Gastrocnemius medialis (tissue), 4 donors: Measurements from ENCODE around the gene YTHDF1. TPM values are rescaled to one million over a fixed set of nuclear protein-coding genes. Genes with fewer than 3 reads are reported as not detected.

ENCODE experiments used
- ATAC-seq, 2 donors: fragments of 150-250 bp; one replicate each; pipeline ENCODE4 v1.9.1; 2016
- DNase-seq, 2 donors: peaks; one replicate each; pipeline ENCODE4 v3.0.0-alpha.2; 2019
- H3K27ac ChIP-seq, 4 donors: fragments of 200-600 bp; sonication (generic); 1 replicate in 1 of 4; 2 replicates in 3 of 4; pipeline ENCODE4 v1.5.1; 2016 to 2018; ENCODE audit warnings: mild to moderate bottlenecking in 2 of 4, moderate library complexity in 1 of 4
- H3K27me3 ChIP-seq, 3 donors: fragments of 200-600 bp; sonication (generic) in 2 of 3; 1 replicate in 1 of 3; 2 replicates in 2 of 3; pipeline versions ENCODE4 v1.5.1 to v1.6.0; 2016 to 2019; ENCODE audit warnings: mild to moderate bottlenecking in 1 of 3, moderate library complexity in 1 of 3
- H3K36me3 ChIP-seq, 2 donors: fragments of 200-600 bp; sonication (generic) in 1 of 2; one replicate each; pipeline ENCODE4 v1.5.1; 2017 to 2018
- H3K4me1 ChIP-seq, 2 donors: fragments of 200-600 bp; sonication (generic) in 1 of 2; one replicate each; pipeline ENCODE4 v1.5.1; 2016 to 2017; ENCODE audit warnings: mild to moderate bottlenecking in 2 of 2
- H3K4me3 ChIP-seq, 4 donors: fragments of 200-600 bp; sonication (generic) in 3 of 4; 1 replicate in 1 of 4; 2 replicates in 3 of 4; pipeline ENCODE4 v1.5.1; 2016 to 2019; ENCODE audit warnings: mild to moderate bottlenecking in 2 of 4
- H3K9me3 ChIP-seq, 3 donors: fragments of 200-600 bp; sonication (generic) in 2 of 3; 1 replicate in 1 of 3; 2 replicates in 2 of 3; pipeline ENCODE4 v1.5.1; 2016 to 2019
- POLR2A ChIP-seq, 2 donors: fragments of 450-650 bp; IDR thresholded peaks; one replicate each; pipeline ENCODE4 v1.6.1; 2017; ENCODE audit warnings: antibody characterized with exemption in 2 of 2, mild to moderate bottlenecking in 2 of 2, moderate library complexity in 2 of 2
- in situ Hi-C, 4 donors: fragments of 200-750 bp; cut with MboI; loops; one replicate each; pipeline versions ENCODE4 v1.15.0 to v1.8.0; 2017; ENCODE audit warnings: low sequenced_read_pairs in 4 of 4
- intact Hi-C: fragments of 100-400 bp; cut with DNase I; formaldehyde crosslinking; loops from one replicate; pipeline ENCODE4 v1.15.1; 2023; ENCODE audit warnings: low total_unique reads
- total RNA-seq, 4 donors: library from RNA; depleted of rRNA; stranded (reverse); fragments of >200 nt; gene quantifications; one replicate each; pipeline versions ENCODE4 v1.1.0 to v1.2.3, GENCODE V29; 2016
- TF ChIP-seq, protein P1 (sequence below), 5 experiments: fragments of 450-650 bp in 3 of 5; fragments of 200-600 bp in 2 of 5; sonication (generic) in 2 of 5; IDR thresholded peaks in 4 of 5; conservative IDR thresholded peaks in 1 of 5; 1 replicate in 4 of 5; 2 replicates in 1 of 5; pipeline ENCODE4 v1.5.1; 2016 to 2019; ENCODE audit warnings: antibody characterized with exemption in 5 of 5, mild to moderate bottlenecking in 3 of 5, moderate library complexity in 3 of 5

YTHDF1 gene
- total RNA-seq, 4 donors from 2014 or later: 37.1 to 45.7 (median 40.4) TPM

DNA sequence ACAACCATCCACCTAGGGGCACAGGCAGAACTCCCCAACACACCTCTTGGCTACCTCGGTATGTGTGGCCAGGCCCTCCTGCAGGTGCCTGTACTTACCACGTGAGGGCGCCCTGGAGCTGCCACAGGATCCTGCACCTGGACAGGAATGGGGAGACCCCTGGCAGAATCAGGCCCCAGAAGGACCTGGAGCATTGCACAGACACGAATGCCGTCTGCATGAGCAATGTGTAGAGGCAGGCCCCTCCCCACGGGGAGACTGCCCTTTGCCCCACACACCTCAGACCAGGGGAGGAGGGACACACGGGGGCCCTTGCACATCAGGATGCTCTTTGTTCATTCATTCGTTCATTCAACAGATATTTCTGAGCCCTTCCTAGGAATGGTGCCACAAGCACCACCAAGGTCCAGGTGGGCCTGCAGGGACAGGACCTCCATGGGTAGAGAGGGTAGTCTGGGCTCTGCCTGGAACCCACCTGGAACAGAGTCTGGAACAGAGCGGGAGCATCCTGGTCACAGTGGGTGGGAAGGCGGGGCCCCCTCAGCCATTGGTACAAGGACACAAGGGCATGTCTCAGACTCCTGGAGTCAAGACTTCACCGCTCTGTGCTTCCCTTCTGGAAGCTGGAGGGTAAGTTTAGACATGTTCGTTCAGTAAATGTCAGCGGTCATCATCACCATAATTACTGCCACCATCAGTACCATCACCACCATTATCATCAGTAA, 32.3 kb downstream of the YTHDF1 start:
- intact Hi-C loops: no loop called here

DNA sequence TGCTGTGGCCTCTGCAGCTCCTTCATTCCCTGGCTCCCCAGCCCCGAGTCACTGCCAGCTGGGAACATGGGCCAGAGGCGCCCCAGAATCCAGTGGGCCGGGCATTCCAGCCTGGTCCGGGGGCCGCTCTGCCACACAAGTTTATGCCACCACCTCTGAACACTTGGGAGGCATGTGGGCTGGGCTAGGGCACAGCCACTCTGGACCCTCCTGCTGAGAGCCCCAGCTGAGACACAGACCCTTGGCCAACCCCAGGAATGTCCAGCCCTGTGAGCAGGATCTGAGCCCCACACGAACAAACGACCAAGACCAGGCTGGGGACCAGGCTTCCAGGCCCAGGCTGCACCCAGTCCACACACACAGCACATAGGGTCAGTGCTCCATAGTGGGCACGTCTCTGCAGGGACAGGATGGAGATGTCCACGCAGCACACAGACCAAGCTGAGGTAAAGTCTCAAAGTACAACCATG, 33.0 kb downstream of the YTHDF1 start:
- intact Hi-C loops: no loop called here
- H3K4me1 ChIP-seq: peaks cover 4 to 5% of the 10 kb centered on the region in 2 donors
- in situ Hi-C loops: no loop called here
- DNase-seq (no peak), ATAC-seq (peak in 1 of 2 donors; percentile 13)
- TF ChIP-seq, protein P1, sequence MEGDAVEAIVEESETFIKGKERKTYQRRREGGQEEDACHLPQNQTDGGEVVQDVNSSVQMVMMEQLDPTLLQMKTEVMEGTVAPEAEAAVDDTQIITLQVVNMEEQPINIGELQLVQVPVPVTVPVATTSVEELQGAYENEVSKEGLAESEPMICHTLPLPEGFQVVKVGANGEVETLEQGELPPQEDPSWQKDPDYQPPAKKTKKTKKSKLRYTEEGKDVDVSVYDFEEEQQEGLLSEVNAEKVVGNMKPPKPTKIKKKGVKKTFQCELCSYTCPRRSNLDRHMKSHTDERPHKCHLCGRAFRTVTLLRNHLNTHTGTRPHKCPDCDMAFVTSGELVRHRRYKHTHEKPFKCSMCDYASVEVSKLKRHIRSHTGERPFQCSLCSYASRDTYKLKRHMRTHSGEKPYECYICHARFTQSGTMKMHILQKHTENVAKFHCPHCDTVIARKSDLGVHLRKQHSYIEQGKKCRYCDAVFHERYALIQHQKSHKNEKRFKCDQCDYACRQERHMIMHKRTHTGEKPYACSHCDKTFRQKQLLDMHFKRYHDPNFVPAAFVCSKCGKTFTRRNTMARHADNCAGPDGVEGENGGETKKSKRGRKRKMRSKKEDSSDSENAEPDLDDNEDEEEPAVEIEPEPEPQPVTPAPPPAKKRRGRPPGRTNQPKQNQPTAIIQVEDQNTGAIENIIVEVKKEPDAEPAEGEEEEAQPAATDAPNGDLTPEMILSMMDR (IDR thresholded peaks at IDR 0.05 in 4 of 5, conservative IDR thresholded peaks at IDR 0.05 in 1 of 5): no peak
- no peak for TF ChIP-seq POLR2A (IDR thresholded peaks at IDR 0.05)
- H3K27ac ChIP-seq: no peak overlapping the region
- no peaks in the 10 kb centered on the region for H3K9me3 ChIP-seq
- no peaks in the 10 kb centered on the region for H3K36me3 ChIP-seq
- peaks cover 28 to 36% (median 33%) of the 10 kb centered on the region in 3 donors for H3K27me3 ChIP-seq
- H3K4me3 ChIP-seq: no peak overlapping the region

More for the DNA sequence above, 32.3 kb downstream of the YTHDF1 start:
- Histone ChIP-seq H3K9me3 (no peaks in the 10 kb centered on the region), H3K36me3 (no peaks in the 10 kb centered on the region), H3K27me3 (peaks cover 22 to 33% (median 31%) of the 10 kb centered on the region in 3 donors), H3K27ac (no peak overlapping the region), H3K4me1 (peaks cover 4 to 5% of the 10 kb centered on the region in 2 donors), H3K4me3 (no peak overlapping the region)
- in situ Hi-C loops: no loop called here
- DNase-seq (peak in 1 of 2 donors; percentile 18), ATAC-seq (peak in 1 of 2 donors; percentile 62)
- TF ChIP-seq POLR2A (IDR thresholded peaks at IDR 0.05): no peak
- TF ChIP-seq, protein P1 (IDR thresholded peaks at IDR 0.05 in 4 of 5, conservative IDR thresholded peaks at IDR 0.05 in 1 of 5): peak; percentile 44 to 75 (median 63)

DNA sequence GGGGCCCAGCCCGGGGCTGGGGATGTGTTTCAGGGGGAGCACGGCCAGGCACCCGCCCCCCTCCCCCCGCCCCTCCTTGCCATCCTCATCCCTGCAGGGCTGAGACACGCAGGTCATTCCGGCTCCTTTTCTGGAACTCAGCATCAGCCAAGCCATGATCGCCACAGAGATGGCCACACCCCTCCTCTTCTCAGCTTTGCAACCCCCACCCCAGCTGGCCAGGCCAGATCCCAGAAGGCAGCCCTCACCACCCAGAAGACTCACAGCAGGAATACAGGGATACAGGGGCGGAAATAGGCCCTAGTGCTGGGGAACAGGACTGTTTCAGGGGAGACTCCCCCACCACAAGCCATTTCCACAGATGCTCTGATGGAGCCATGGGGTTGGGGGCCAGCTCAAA, 33.5 kb downstream of the YTHDF1 start:
- Histone ChIP-seq H3K4me1 (peaks cover 4 to 5% of the 10 kb centered on the region in 2 donors), H3K27ac (no peak overlapping the region), H3K27me3 (peaks cover 32 to 38% (median 33%) of the 10 kb centered on the region in 3 donors), H3K36me3 (no peaks in the 10 kb centered on the region), H3K4me3 (no peak overlapping the region), H3K9me3 (no peaks in the 10 kb centered on the region)
- intact Hi-C loops: no loop called here
- in situ Hi-C loops: no loop called here
- DNase-seq: no peak
- no peak for TF ChIP-seq POLR2A (IDR thresholded peaks at IDR 0.05)
- TF ChIP-seq, protein P1 (IDR thresholded peaks at IDR 0.05 in 4 of 5, conservative IDR thresholded peaks at IDR 0.05 in 1 of 5): no peak
- no peak for ATAC-seq

DNA sequence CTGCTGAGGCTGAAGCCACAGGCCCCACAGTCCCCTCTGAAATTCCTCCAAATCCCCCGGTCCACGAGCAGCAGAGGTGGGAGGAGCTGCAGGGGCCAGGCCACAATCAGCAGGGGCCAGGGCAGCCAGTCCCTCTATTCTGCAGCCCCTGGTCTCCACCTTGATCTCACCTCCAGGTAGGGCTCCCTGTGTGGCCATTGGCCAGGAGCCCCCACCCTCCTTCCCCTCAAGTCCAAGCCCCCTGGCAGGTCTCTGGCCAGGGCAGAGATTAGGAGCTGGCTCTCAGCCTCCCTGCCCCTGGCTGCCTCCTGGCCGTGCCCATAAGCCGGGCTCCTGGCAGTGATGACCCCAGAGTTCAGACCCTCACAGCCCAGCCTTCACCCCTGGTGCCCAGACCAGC, 34.7 kb downstream of the YTHDF1 start:
- no peak for TF ChIP-seq POLR2A (IDR thresholded peaks at IDR 0.05)
- TF ChIP-seq, protein P1 (IDR thresholded peaks at IDR 0.05 in 4 of 5, conservative IDR thresholded peaks at IDR 0.05 in 1 of 5): no peak
- peaks cover 4 to 5% of the 10 kb centered on the region in 2 donors for H3K4me1 ChIP-seq
- intact Hi-C loops (no loop called here), in situ Hi-C loops (no loop called here)
- no peaks in the 10 kb centered on the region for H3K36me3 ChIP-seq
- DNase-seq (no peak), ATAC-seq (no peak)
- no peaks in the 10 kb centered on the region for H3K9me3 ChIP-seq
- H3K27me3 ChIP-seq: peaks cover 42 to 47% (median 45%) of the 10 kb centered on the region in 3 donors
- H3K27ac ChIP-seq: no peak overlapping the region
- no peak overlapping the region for H3K4me3 ChIP-seq
